HG03280 (cell line): ENCODE data around the gene KRT23.

Source experiments
- ATAC-seq: cut with Tn5 transposase; IDR thresholded peaks from one replicate; pipeline ENCODE4 v1.9.1; 2021; ENCODE audit warnings: mild to moderate bottlenecking, moderate library complexity; ENCODE audit not compliant: unreplicated experiment

Gene KRT23

GRCh38 chr17:40912486-40913210 is 24.8 kb downstream of the KRT23 start:
- ATAC-seq: no peak

GRCh38 chr17:40910441-40910841 is 27.0 kb downstream of the KRT23 start:
- no peak for ATAC-seq

GRCh38 chr17:40909755-40910154 is 27.7 kb downstream of the KRT23 start:
- no peak for ATAC-seq

GRCh38 chr17:40909351-40909750 is 28.1 kb downstream of the KRT23 start:
- no peak for ATAC-seq

- no peak for ATAC-seq
These were observed 30.8 kb downstream of the KRT23 start for GRCh38 chr17:40906613-40907012.

GRCh38 chr17:40905370-40905769 is 32.1 kb downstream of the KRT23 start:
- ATAC-seq: no peak

- no peak for ATAC-seq
These were observed 34.2 kb downstream of the KRT23 start for GRCh38 chr17:40903129-40903847.

GRCh38 chr17:40902498-40902897 is 34.9 kb downstream of the KRT23 start:
- ATAC-seq: no peak

GRCh38 chr17:40901981-40902474 is 35.4 kb downstream of the KRT23 start:
- ATAC-seq: no peak

- no peak for ATAC-seq
These were observed 36.6 kb downstream of the KRT23 start for GRCh38 chr17:40900809-40901356.

- ATAC-seq: no peak
These were observed 40.5 kb downstream of the KRT23 start for GRCh38 chr17:40896916-40897455.

- ATAC-seq: no peak
These were observed 42.2 kb downstream of the KRT23 start for GRCh38 chr17:40895106-40895730.

- ATAC-seq: no peak
These were observed 49.2 kb downstream of the KRT23 start for GRCh38 chr17:40888196-40888720.

- ATAC-seq: no peak
These were observed 51.4 kb downstream of the KRT23 start for GRCh38 chr17:40886090-40886489.

- ATAC-seq: no peak
These were observed 52.5 kb downstream of the KRT23 start, which contains the start of gene KRT20 for GRCh38 chr17:40884708-40885512. Gene KRT20 (minus strand): TSS chr17:40885242. CDS start chr17:40885185, 57 bp downstream.

GRCh38 chr17:40883626-40884334 is 53.7 kb downstream of the KRT23 start:
- ATAC-seq: no peak

GRCh38 chr17:40883031-40883430 is 54.4 kb downstream of the KRT23 start:
- ATAC-seq: no peak

- no peak for ATAC-seq
These were observed 58.4 kb downstream of the KRT23 start for GRCh38 chr17:40879026-40879425.

- no peak for ATAC-seq
These were observed 59.4 kb downstream of the KRT23 start for GRCh38 chr17:40878044-40878443.
